Ectodermal cell (in vitro differentiated cells): Measurements from ENCODE around the gene DISC1.

Source experiments
- H3K27ac ChIP-seq: 2 replicates; pipeline ENCODE4 v1.7.0; 2013; ENCODE audit warnings: mild to moderate bottlenecking, low read depth, low read length; ENCODE audit not compliant: insufficient read depth, poor library complexity, severe bottlenecking
- H3K27me3 ChIP-seq: 2 replicates; pipeline ENCODE4 v1.7.0; 2013; ENCODE audit warnings: mild to moderate bottlenecking, low read length; ENCODE audit not compliant: insufficient read depth, control insufficient read depth, poor library complexity, severe bottlenecking
- H3K36me3 ChIP-seq: one replicate; pipeline ENCODE4 v1.7.0; 2013; ENCODE audit warnings: low read length; ENCODE audit not compliant: control insufficient read depth, insufficient read depth
- H3K4me1 ChIP-seq: one replicate; pipeline ENCODE4 v1.7.0; 2013; ENCODE audit warnings: low read length; ENCODE audit not compliant: control insufficient read depth, insufficient read depth
- H3K4me3 ChIP-seq: 2 replicates; pipeline ENCODE4 v1.7.0; 2013; ENCODE audit warnings: low read depth, low read length, control low read depth; ENCODE audit not compliant: insufficient read depth
- H3K9me3 ChIP-seq: 2 replicates; pipeline ENCODE4 v1.7.0; 2013; ENCODE audit warnings: mild to moderate bottlenecking, low read length, moderate library complexity; ENCODE audit not compliant: control insufficient read depth
- WGBS, 2 experiments: methylation state at CpG; one replicate each; pipeline ENCODE4 v1.1.7; 2013; ENCODE audit warnings: missing lambda C conversion rate in 2 of 2; 5-methylcytosine and 5-hydroxymethylcytosine counted together

DISC1 gene

GRCh38 chr1:232049335-232049734 lies 422.7 kb downstream of the DISC1 start:
- no peaks in the 10 kb centered on the region for H3K9me3 ChIP-seq
- no peaks in the 10 kb centered on the region for H3K27me3 ChIP-seq
- no peaks in the 10 kb centered on the region for H3K36me3 ChIP-seq
- WGBS, 2 experiments: 92% methylated on average over 4 of the region's 4 CpGs
- peaks cover 8% of the 10 kb centered on the region for H3K4me1 ChIP-seq
- no peak overlapping the region for H3K27ac ChIP-seq
- no peak overlapping the region for H3K4me3 ChIP-seq

- Histone ChIP-seq H3K4me1 (no peaks in the 10 kb centered on the region), H3K36me3 (no peaks in the 10 kb centered on the region), H3K9me3 (no peaks in the 10 kb centered on the region), H3K4me3 (no peak overlapping the region), H3K27me3 (no peaks in the 10 kb centered on the region), H3K27ac (no peak overlapping the region)
- 66 to 74% methylated on average over 8 to 9 of the region's 10 CpGs for WGBS, 2 experiments
Observed at GRCh38 chr1:232057217-232057895, 430.8 kb downstream of the DISC1 start.

- H3K36me3 ChIP-seq: no peaks in the 10 kb centered on the region
- no peaks in the 10 kb centered on the region for H3K9me3 ChIP-seq
- no peak overlapping the region for H3K4me3 ChIP-seq
- H3K27me3 ChIP-seq: no peaks in the 10 kb centered on the region
- no peaks in the 10 kb centered on the region for H3K4me1 ChIP-seq
- WGBS, 2 experiments: 89 to 96% methylated on average over 1 of the region's 1 CpG
- no peak overlapping the region for H3K27ac ChIP-seq
Observed at GRCh38 chr1:232057896-232058274, 431.3 kb downstream of the DISC1 start.

- no peaks in the 10 kb centered on the region for H3K9me3 ChIP-seq
- H3K4me3 ChIP-seq: no peak overlapping the region
- H3K27me3 ChIP-seq: no peaks in the 10 kb centered on the region
- H3K36me3 ChIP-seq: no peaks in the 10 kb centered on the region
- no peaks in the 10 kb centered on the region for H3K4me1 ChIP-seq
- no peak overlapping the region for H3K27ac ChIP-seq
- 93% methylated on average over 8 of the region's 8 CpGs for WGBS, 2 experiments
Observed at GRCh38 chr1:232059726-232060374, 433.3 kb downstream of the DISC1 start.

GRCh38 chr1:232062967-232063366 lies 436.4 kb downstream of the DISC1 start:
- no peak overlapping the region for H3K27ac ChIP-seq
- H3K4me1 ChIP-seq: no peaks in the 10 kb centered on the region
- H3K4me3 ChIP-seq: no peak overlapping the region
- H3K9me3 ChIP-seq: no peaks in the 10 kb centered on the region
- H3K36me3 ChIP-seq: no peaks in the 10 kb centered on the region
- WGBS, 2 experiments: 71 to 73% methylated on average over 3 of the region's 3 CpGs
- H3K27me3 ChIP-seq: no peaks in the 10 kb centered on the region

- Histone ChIP-seq H3K27ac (no peak overlapping the region), H3K9me3 (no peaks in the 10 kb centered on the region)
- WGBS, 2 experiments: 88% methylated on average over 3 of the region's 3 CpGs
Observed at GRCh38 chr1:232066521-232066920, 439.9 kb downstream of the DISC1 start.

GRCh38 chr1:232074265-232074664 lies 447.7 kb downstream of the DISC1 start:
- H3K9me3 ChIP-seq: no peaks in the 10 kb centered on the region
- no peak overlapping the region for H3K4me3 ChIP-seq
- 100% methylated on average over 1 of the region's 1 CpG; no CpG with 5 or more reads in 1 of the 2 experiments for WGBS, 2 experiments
- no peaks in the 10 kb centered on the region for H3K36me3 ChIP-seq
- H3K4me1 ChIP-seq: no peaks in the 10 kb centered on the region
- H3K27ac ChIP-seq: no peak overlapping the region
- no peaks in the 10 kb centered on the region for H3K27me3 ChIP-seq

More at GRCh38 chr1:232066521-232066920, 439.9 kb downstream of the DISC1 start:
- Histone ChIP-seq H3K36me3 (no peaks in the 10 kb centered on the region), H3K4me3 (no peak overlapping the region), H3K27me3 (no peaks in the 10 kb centered on the region), H3K4me1 (no peaks in the 10 kb centered on the region)

- Histone ChIP-seq H3K4me3 (no peak overlapping the region), H3K27ac (no peak overlapping the region), H3K4me1 (no peaks in the 10 kb centered on the region), H3K27me3 (no peaks in the 10 kb centered on the region), H3K36me3 (no peaks in the 10 kb centered on the region), H3K9me3 (no peaks in the 10 kb centered on the region)
- WGBS, 2 experiments: 91 to 94% methylated on average over 1 of the region's 1 CpG
Observed at GRCh38 chr1:232077809-232078208, 451.2 kb downstream of the DISC1 start.

GRCh38 chr1:232084584-232085223 lies 458.1 kb downstream of the DISC1 start:
- no peaks in the 10 kb centered on the region for H3K4me1 ChIP-seq
- H3K36me3 ChIP-seq: no peaks in the 10 kb centered on the region
- no peaks in the 10 kb centered on the region for H3K27me3 ChIP-seq
- no peak overlapping the region for H3K4me3 ChIP-seq
- H3K9me3 ChIP-seq: no peaks in the 10 kb centered on the region
- H3K27ac ChIP-seq: no peak overlapping the region
- WGBS, 2 experiments: 52% methylated on average over 6 of the region's 6 CpGs

GRCh38 chr1:232090816-232091215 lies 464.2 kb downstream of the DISC1 start:
- H3K27ac ChIP-seq: no peak overlapping the region
- no peak overlapping the region for H3K4me3 ChIP-seq
- no peaks in the 10 kb centered on the region for H3K4me1 ChIP-seq
- no peaks in the 10 kb centered on the region for H3K27me3 ChIP-seq
- 94 to 99% methylated on average over 3 of the region's 3 CpGs for whole genome bisulfite sequencing, 2 experiments
- no peaks in the 10 kb centered on the region for H3K36me3 ChIP-seq
- H3K9me3 ChIP-seq: no peaks in the 10 kb centered on the region
